ENCODE data around the gene ATXN7L1. TPM values are rescaled to one million over a fixed set of nuclear protein-coding genes. Genes with fewer than 3 reads are reported as not detected.

ATXN7L1 gene
- total and polyA plus RNA-seq, 2 of the 4 experiments (the other 2 are of a cell fraction), result 3.5 to 4.3 TPM

GRCh38 chr7:105800442-105800841 is 76.0 kb downstream of the ATXN7L1 start:
- Histone ChIP-seq H2AK5ac (ENCODE audit: low read depth, low read length) (no peak overlapping the region), H2BK20ac (ENCODE audit: low read depth, low read length) (peak overlapping the region; percentile 85; the same call in 1 of the 2 replicates), H3K4ac (ENCODE audit: low read depth, low read length) (peak overlapping the region; percentile 67), H2BK15ac (ENCODE audit: low read depth, low read length) (peak overlapping the region; percentile 44; the same call in 1 of the 3 replicates), H3K56ac (ENCODE audit: extremely low read depth, insufficient read depth, low read length) (no peak overlapping the region), H4K91ac (ENCODE audit: insufficient read depth, low read depth, low read length) (no peak overlapping the region), H3K9me3 (ENCODE audit: control insufficient read depth, insufficient read depth, low read length) (no peaks in the 10 kb centered on the region), H3K27me3 (ENCODE audit: control insufficient read depth, insufficient read depth, low read length) (no peaks in the 10 kb centered on the region), H2BK120ac (ENCODE audit: low read depth, low read length) (peak overlapping the region; percentile 73; the same call in 1 of the 2 replicates), H2AK9ac (replicated peaks; ENCODE audit: low read depth, low read length, poor library complexity) (peak overlapping the region; percentile 20), H3K79me1 (ENCODE audit: low read depth in 1 of 2, low read length in 2 of 2) (peaks cover 4 to 57% of the 10 kb centered on the region in 2 experiments; a peak in 3 of 4 replicates), H3K14ac (replicated peaks; ENCODE audit: low read depth, low read length) (peak overlapping the region; percentile 77; the same call in 1 of the 2 replicates), H3K9me1 (ENCODE audit: insufficient read depth, low read length) (peaks cover 36% of the 10 kb centered on the region), H3K36me3 (ENCODE audit: control insufficient read depth, insufficient read depth, low read length) (no peaks in the 10 kb centered on the region), H4K5ac (ENCODE audit: low read depth, low read length) (no peak overlapping the region), H2BK5ac (ENCODE audit: low read depth, low read length, poor library complexity, severe bottlenecking) (peak overlapping the region; percentile 8), H4K8ac (ENCODE audit: low read depth in 2 of 2, low read length in 2 of 2) (peak overlapping the region in 1 of 2 experiments; percentile 59; a peak in 1 of 4 replicates), H2AFZ (replicated peaks; ENCODE audit: low read length, poor library complexity) (no peak overlapping the region), H3K18ac (ENCODE audit: low read depth, low read length) (no peak overlapping the region), H3K4me1 (ENCODE audit: control insufficient read depth, insufficient read depth, low read length) (peaks cover 33% of the 10 kb centered on the region), H3K4me3 (ENCODE audit: insufficient read depth, low read depth, low read length) (no peak overlapping the region), H4K20me1 (ENCODE audit: insufficient read depth, low read length) (peaks cover 5% of the 10 kb centered on the region; the same call in 1 of the 2 replicates), H3K27ac (ENCODE audit: insufficient read depth, low read length) (no peak overlapping the region), H3K4me2 (ENCODE audit: low read depth, low read length) (peak overlapping the region; percentile 7; the same call in 1 of the 2 replicates), H3K23ac (ENCODE audit: low read depth, low read length) (peak overlapping the region; percentile 22; the same call in 1 of the 2 replicates), H3K9ac (ENCODE audit: low read depth, low read length) (no peak overlapping the region)
- no peak for TF ChIP-seq RCOR1 (IDR thresholded peaks at IDR 0.05; ENCODE audit: insufficient replicate concordance, low read length)
- TF ChIP-seq RFX5 (IDR thresholded peaks at IDR 0.05; ENCODE audit: low read depth, low read length), result no peak
- TF ChIP-seq MXI1 (IDR thresholded peaks at IDR 0.05; ENCODE audit: borderline replicate concordance, low read depth, low read length), result no peak
- TF ChIP-seq RAD21 (IDR thresholded peaks at IDR 0.05; ENCODE audit: low read length), result no peak
- no TSS peak for BruUV-seq (replicated peaks)
- in situ Hi-C loops (cut with MboI; ENCODE audit: low sequenced_read_pairs), result no loop called here
- DNase-seq, result peak; percentile 44
- WGBS, 2 experiments (ENCODE audit: extremely low coverage in 2 of 2, insufficient read length in 1 of 2), result no CpG with 5 or more reads among the region's 3 CpGs
- dilution Hi-C loops (cut with HindIII; ENCODE audit: low sequenced_read_pairs, unreplicated experiment), result no loop called here
- peak; percentile 37; the same call in 1 of the 2 replicates for ATAC-seq (ENCODE audit: low read depth)
- ChIA-PET POLR2A (ENCODE audit: unreplicated experiment) (no interaction called here), CTCF (no interaction called here)
- intact Hi-C loops (cut with micrococcal nuclease), result no loop called here

Data from IMR-90 (cell line).